Measurements from ENCODE around the gene LRG1. TPM values are rescaled to one million over a fixed set of nuclear protein-coding genes. Genes with fewer than 3 reads are reported as not detected.
A peak's percentile ranks its signal among the peaks of the same experiment; 100 is the strongest.

LRG1 gene
- total and polyA plus RNA-seq, 9 of the 15 experiments (the other 6 are each of a cell fraction or from before 2014, with no cell fraction given): 1.5 to 11.9 (median 8.7) TPM

GRCh38 chr19:4519521-4520277 lies 20.1 kb downstream of the LRG1 start:
- Histone ChIP-seq H3K27ac (ENCODE audit: extremely low read depth, low read depth, low read length) (no peak overlapping the region), H3K79me2 (ENCODE audit: control insufficient read depth, insufficient read depth, low read length) (no peaks in the 10 kb centered on the region), H3K4me1 (replicated peaks in 1 of 2; ENCODE audit: control insufficient read depth in 2 of 2, insufficient read depth in 2 of 2, low read length in 2 of 2) (peaks cover 0 to 38% of the 10 kb centered on the region in 2 experiments; a peak in 2 of 5 replicates), H3K4me3 (no peak overlapping the region), H3K27me3 (ENCODE audit: control insufficient read depth in 2 of 2, insufficient read depth in 2 of 2, low read length in 2 of 2) (peaks cover 4 to 14% of the 10 kb centered on the region in 2 experiments; a peak in 3 of 5 replicates), H3K9me3 (replicated peaks; ENCODE audit: control insufficient read depth, insufficient read depth, low read depth, low read length) (no peaks in the 10 kb centered on the region), H3K4me2 (ENCODE audit: insufficient read depth, low read length) (no peak overlapping the region), H4K20me1 (replicated peaks; ENCODE audit: control insufficient read depth, insufficient read depth, low read length) (0 out of 2 replicates have a peak, but pooled peaks cover 3% of the 10 kb centered on the region), H3K9me1 (ENCODE audit: control insufficient read depth, insufficient read depth, low read length) (no peaks in the 10 kb centered on the region), H3K36me3 (ENCODE audit: control insufficient read depth, insufficient read depth, low read length) (no peaks in the 10 kb centered on the region), H2AFZ (ENCODE audit: low read depth, low read length) (no peak overlapping the region), H3K9ac (ENCODE audit: insufficient read depth in 1 of 2, low read depth in 2 of 2, low read length in 2 of 2) (0 out of 4 replicates have a peak overlapping the region, but pooled peaks of 1 of the 2 experiments have one; percentile 17)
- POLR2A ChIA-PET: no interaction called here
- FAIRE-seq (no peak), ATAC-seq (no peak), DNase-seq (ENCODE audit: extremely low read depth in 1 of 4, low spot score in 3 of 4) (no peak)
- BruUV-seq (replicated peaks): no TSS peak
- CTCF ChIA-PET (ENCODE audit: low intra/inter-chr PET ratio): no interaction called here
- intact Hi-C loops (cut with micrococcal nuclease): no loop called here
- whole genome bisulfite sequencing (ENCODE audit: insufficient coverage, low coverage, missing lambda C conversion rate): 12% methylated on average over 9 of the region's 9 CpGs
- in situ Hi-C loops (cut with MboI): loop anchor here (5.0 kb wide), 1 partner anchor 247 kb away; no protein-coding TSS in a partner anchor
- TF ChIP-seq ARID3A (IDR thresholded peaks at IDR 0.05; ENCODE audit: borderline replicate concordance, low read depth, low read length) (no peak), USF1 (CRISPR knock-in tag; IDR thresholded peaks at IDR 0.05) (peak; percentile 39; the same call in 1 of the 2 replicates), VEZF1 (CRISPR knock-in tag; IDR thresholded peaks at IDR 0.05) (peak; percentile 53), JUNB (CRISPR knock-in tag; conservative IDR thresholded peaks at IDR 0.05) (no peak), AFF4 (CRISPR knock-in tag; IDR thresholded peaks at IDR 0.05) (no peak), EZH2 (IDR thresholded peaks at IDR 0.05; ENCODE audit: borderline replicate concordance, low read depth, low read length) (no peak), FOXM1 (IDR thresholded peaks at IDR 0.05; ENCODE audit: low read depth) (no peak), FOXM1 (CRISPR knock-in tag; IDR thresholded peaks at IDR 0.05; ENCODE audit: low read depth) (no peak), E4F1 (CRISPR knock-in tag; IDR thresholded peaks at IDR 0.05; ENCODE audit: borderline replicate concordance) (no peak), ZFPM2 (CRISPR knock-in tag; IDR thresholded peaks at IDR 0.05) (no peak)
